Endothelial cell of umbilical vein (primary cell): ENCODE measurements around the gene SYNDIG1. TPM values are rescaled to one million over a fixed set of nuclear protein-coding genes. Genes with fewer than 3 reads are reported as not detected.

ENCODE experiments used
- BruUV-seq: library from RNA; stranded (reverse); fragments of 400-500 nt; replicated peaks from 2 replicates; lab custom pipeline; 2021; lab: Mats Ljungman, UMichigan
- CTCF ChIA-PET: fragments of 300-600, 350-600 bp; sonication (Branson Sonifier 250); formaldehyde crosslinking; loops from one replicate; lab custom pipeline; 2021; ENCODE audit warnings: antibody characterized with exemption, inconsistent platforms; lab: Charles Lee
- POLR2A ChIA-PET: fragments of 300-600, 350-600 bp; sonication (Branson Sonifier 250); formaldehyde crosslinking; loops from one replicate; lab custom pipeline; 2021; ENCODE audit warnings: antibody characterized with exemption, inconsistent platforms; lab: Charles Lee
- DNase-seq: peaks from one replicate; pipeline ENCODE4 v3.0.0-alpha.2; 2011; ENCODE audit warnings: low read depth, low spot score
- FAIRE-seq: peaks from 2 replicates; lab custom pipeline; 2011; peaks lifted over from hg19 to GRCh38; lab: Jason Lieb, UNC
- H2AFZ ChIP-seq: 2 replicates; pipeline ENCODE4 v1.6.0; 2012; ENCODE audit warnings: low read depth, low read length, control low read depth, inconsistent platforms
- H3K27ac ChIP-seq: 2 replicates; pipeline ENCODE4 v1.5.1; 2011; ENCODE audit warnings: low read depth, mild to moderate bottlenecking, control low read depth, low read length, moderate library complexity; ENCODE audit not compliant: insufficient read depth
- H3K27me3 ChIP-seq, 2 experiments: 2 replicates each; pipeline versions ENCODE4 v1.6.0 to v1.6.1; 2011; ENCODE audit warnings: low read length in 2 of 2, mixed read lengths in 1 of 2; ENCODE audit not compliant: control insufficient read depth in 2 of 2, insufficient read depth in 2 of 2
- H3K36me3 ChIP-seq, 2 experiments: 2 replicates in 1 of 2; 3 replicates in 1 of 2; pipeline ENCODE4 v1.5.1; 2011; ENCODE audit warnings: low read length in 2 of 2, mild to moderate bottlenecking in 1 of 2, moderate library complexity in 1 of 2; ENCODE audit not compliant: control insufficient read depth in 2 of 2, insufficient read depth in 2 of 2; ENCODE audit errors: extremely low read depth in 1 of 2
- H3K4me1 ChIP-seq: 3 replicates; pipeline ENCODE4 v1.5.1; 2011; ENCODE audit warnings: mild to moderate bottlenecking, low read length; ENCODE audit not compliant: control insufficient read depth, insufficient read depth; ENCODE audit errors: extremely low read depth
- H3K4me2 ChIP-seq: 2 replicates; pipeline ENCODE4 v1.6.1; 2011; ENCODE audit warnings: low read length, control low read depth, mixed read lengths; ENCODE audit not compliant: insufficient read depth
- H3K4me3 ChIP-seq, 3 experiments: fragments of 200-600 bp in 1 of 3; sonication (generic), shearing (Covaris generic) in 1 of 3; replicated peaks in 1 of 3; 2 replicates each; pipeline ENCODE4 v1.5.1; 2011 to 2016; ENCODE audit warnings: control low read depth in 3 of 3, low read length in 3 of 3, mild to moderate bottlenecking in 2 of 3, inconsistent platforms in 1 of 3, low read depth in 1 of 3, moderate library complexity in 1 of 3; ENCODE audit not compliant: insufficient read depth in 1 of 3
- H3K79me2 ChIP-seq: 2 replicates; pipeline ENCODE4 v1.6.0; 2012; ENCODE audit warnings: low read length, inconsistent platforms; ENCODE audit not compliant: control insufficient read depth, insufficient read depth
- H3K9ac ChIP-seq: replicated peaks from 2 replicates; pipeline ENCODE3; 2011; ENCODE audit warnings: low read length, control low read depth; ENCODE audit not compliant: insufficient read depth; ENCODE audit errors: extremely low read depth
- H3K9me1 ChIP-seq: replicated peaks from 3 replicates; pipeline ENCODE4 v1.6.0; 2011; ENCODE audit warnings: mild to moderate bottlenecking, low read length; ENCODE audit not compliant: control insufficient read depth, insufficient read depth; ENCODE audit errors: extremely low read depth
- H3K9me3 ChIP-seq: replicated peaks from 2 replicates; pipeline ENCODE4 v1.5.1; 2012; ENCODE audit warnings: low read length, inconsistent platforms; ENCODE audit not compliant: control insufficient read depth, insufficient read depth
- H4K20me1 ChIP-seq: replicated peaks from 2 replicates; pipeline ENCODE3; 2011; ENCODE audit warnings: mild to moderate bottlenecking, low read length; ENCODE audit not compliant: control insufficient read depth, insufficient read depth; ENCODE audit errors: extremely low read depth
- EZH2 ChIP-seq: IDR thresholded peaks from 2 replicates; pipeline ENCODE4 v1.6.1; 2012; ENCODE audit warnings: borderline replicate concordance, low read depth, mild to moderate bottlenecking, moderate library complexity, low read length, inconsistent platforms; ENCODE audit not compliant: severe bottlenecking
- FOS ChIP-seq: IDR thresholded peaks from 2 replicates; pipeline ENCODE4 v1.6.1; 2011; ENCODE audit warnings: mild to moderate bottlenecking, low read length, moderate library complexity, borderline replicate concordance; ENCODE audit not compliant: insufficient read depth
- MAX ChIP-seq: IDR thresholded peaks from 2 replicates; pipeline ENCODE4 v1.6.1; 2011; ENCODE audit not compliant: insufficient read depth, insufficient read length
- POLR2A ChIP-seq: IDR thresholded peaks from 2 replicates; pipeline ENCODE4 v1.6.1; 2012; ENCODE audit warnings: low read depth, mild to moderate bottlenecking, control low read depth, low read length
- POLR2AphosphoS5 ChIP-seq: IDR thresholded peaks from 2 replicates; pipeline ENCODE4 v1.6.1; 2012; ENCODE audit warnings: low read depth, mild to moderate bottlenecking, control low read depth, low read length, moderate library complexity; ENCODE audit not compliant: insufficient read depth
- dilution Hi-C: fragments of 300-500 bp; cut with MboI; formaldehyde crosslinking; loops from one replicate; pipeline ENCODE4 v1.15.0; 2019; ENCODE audit warnings: low sequenced_read_pairs; ENCODE audit not compliant: extremely low pct_ligation_motif_present
- intact Hi-C: fragments of 100-400 bp; cut with micrococcal nuclease; formaldehyde crosslinking; loops from one replicate; pipeline ENCODE4 v1.10.0; 2022
- polyA plus RNA-seq, 4 experiments: library from polyadenylated mRNA; depleted of rRNA in 3 of 4; stranded (reverse) in 3 of 4; unstranded in 1 of 4; fragments of >200 nt; gene quantifications; 2 replicates each; pipeline versions ENCODE4 v1.2.1 to v1.2.3, GENCODE V29; 2011 to 2012; ENCODE audit warnings: missing spikeins in 1 of 4
- total RNA-seq: library from RNA; stranded (reverse); gene quantifications from 2 replicates; pipeline ENCODE4 v1.2.3, GENCODE V29; 2021

Gene SYNDIG1
- total and polyA plus RNA-seq, 2 donors (not counting 3 experiments of a cell fraction or from before 2014, with no cell fraction given), result not detected

- dilution Hi-C loops (no loop called here), intact Hi-C loops (no loop called here)
- Histone ChIP-seq H3K9ac (no peak overlapping the region), H3K36me3 (no peaks in the 10 kb centered on the region), H3K4me3 (no peak overlapping the region), H3K4me2 (no peak overlapping the region), H3K9me1 (no peaks in the 10 kb centered on the region), H3K9me3 (no peaks in the 10 kb centered on the region), H3K27me3 (no peaks in the 10 kb centered on the region), H3K79me2 (no peaks in the 10 kb centered on the region), H4K20me1 (no peaks in the 10 kb centered on the region), H3K4me1 (no peaks in the 10 kb centered on the region), H2AFZ (no peak overlapping the region), H3K27ac (no peak overlapping the region)
- ChIA-PET CTCF (no interaction called here), POLR2A (no interaction called here)
- DNase-seq (no peak), FAIRE-seq (no peak)
- no TSS peak for BruUV-seq
- TF ChIP-seq FOS, result no peak
Measured at GRCh38 chr20:24448170-24448569, 21.3 kb upstream of the SYNDIG1 start.

GRCh38 chr20:24449026-24449720 lies 20.3 kb upstream of the SYNDIG1 start:
- ChIA-PET POLR2A (no interaction called here), CTCF (no interaction called here)
- no peaks in the 10 kb centered on the region for H3K27me3 ChIP-seq
- no peak overlapping the region for H2AFZ ChIP-seq
- BruUV-seq, result no TSS peak
- no peaks in the 10 kb centered on the region for H3K9me1 ChIP-seq
- H3K79me2 ChIP-seq, result no peaks in the 10 kb centered on the region
- H3K27ac ChIP-seq, result no peak overlapping the region
- intact Hi-C loops, result no loop called here
- no peaks in the 10 kb centered on the region for H3K36me3 ChIP-seq
- no peaks in the 10 kb centered on the region for H3K9me3 ChIP-seq
- FAIRE-seq (no peak), DNase-seq (no peak)
- TF ChIP-seq FOS (no peak), POLR2A (no peak), POLR2AphosphoS5 (no peak), EZH2 (no peak), MAX (no peak)
- dilution Hi-C loops, result no loop called here
- H3K9ac ChIP-seq, result no peak overlapping the region
- no peak overlapping the region for H3K4me3 ChIP-seq
- no peak overlapping the region for H3K4me2 ChIP-seq
- H4K20me1 ChIP-seq, result no peaks in the 10 kb centered on the region
- H3K4me1 ChIP-seq, result no peaks in the 10 kb centered on the region
